Measurements from ENCODE around the gene PAK2.

GRCh38 chr3:196867507-196868296 is 128.0 kb downstream of the PAK2 start, which contains the start of gene SENP5:
- TF ChIP-seq CTCF (conservative IDR thresholded peaks at IDR 0.05; ENCODE audit: low read length) (no peak), EZH2phosphoT487 (IDR thresholded peaks at IDR 0.05; ENCODE audit: borderline replicate concordance, low read depth, low read length) (no peak)
